Kidney epithelial cell (primary cell): Measurements from ENCODE around the gene CCDC88C. TPM values are rescaled to one million over a fixed set of nuclear protein-coding genes. Genes with fewer than 3 reads are reported as not detected.

Experiments
- DNase-seq: peaks from one replicate; pipeline ENCODE4 v3.0.0-alpha.2; 2010; ENCODE audit warnings: low read depth
- H3K27me3 ChIP-seq: 2 replicates; pipeline ENCODE4 v1.6.0; 2011; ENCODE audit warnings: low read length; ENCODE audit not compliant: control insufficient read depth, insufficient read depth
- H3K36me3 ChIP-seq: 2 replicates; pipeline ENCODE4 v1.5.1; 2011; ENCODE audit warnings: low read length; ENCODE audit not compliant: control insufficient read depth, insufficient read depth
- H3K4me3 ChIP-seq: 2 replicates; pipeline ENCODE4 v1.5.1; 2011; ENCODE audit warnings: low read depth, mild to moderate bottlenecking, control low read depth, low read length
- CTCF ChIP-seq: IDR thresholded peaks from 2 replicates; pipeline ENCODE4 v1.5.1; 2011; ENCODE audit warnings: mild to moderate bottlenecking, moderate library complexity, low read length, control low read depth, inconsistent platforms; ENCODE audit not compliant: insufficient read depth, poor library complexity, severe bottlenecking
- total RNA-seq: library from RNA; depleted of rRNA; stranded (reverse); fragments of >200 nt; gene quantifications from 2 replicates; pipeline ENCODE4 v1.2.3, GENCODE V29; 2015

The CCDC88C gene
- total RNA-seq, 1 donor from 2014 or later, result 22.4 TPM

GRCh38 chr14:91377700-91378652 is 39.6 kb downstream of the CCDC88C start:
- Histone ChIP-seq H3K4me3 (no peak overlapping the region), H3K36me3 (no peaks in the 10 kb centered on the region), H3K27me3 (no peaks in the 10 kb centered on the region)
- no peak for TF ChIP-seq CTCF
- no peak for DNase-seq

- Histone ChIP-seq H3K4me3 (no peak overlapping the region), H3K36me3 (no peaks in the 10 kb centered on the region), H3K27me3 (no peaks in the 10 kb centered on the region)
- no peak for DNase-seq
- no peak for TF ChIP-seq CTCF
These were observed 40.8 kb downstream of the CCDC88C start for GRCh38 chr14:91376547-91377477.

- TF ChIP-seq CTCF, result no peak
- no peak for DNase-seq
- no peaks in the 10 kb centered on the region for H3K27me3 ChIP-seq
- H3K4me3 ChIP-seq, result no peak overlapping the region
- H3K36me3 ChIP-seq, result no peaks in the 10 kb centered on the region
These were observed 41.7 kb downstream of the CCDC88C start for GRCh38 chr14:91375720-91376452.

GRCh38 chr14:91374879-91375702 is 42.5 kb downstream of the CCDC88C start:
- Histone ChIP-seq H3K36me3 (no peaks in the 10 kb centered on the region), H3K27me3 (no peaks in the 10 kb centered on the region), H3K4me3 (no peak overlapping the region)
- DNase-seq, result no peak
- TF ChIP-seq CTCF, result no peak

GRCh38 chr14:91374287-91374878 is 43.2 kb downstream of the CCDC88C start:
- Histone ChIP-seq H3K36me3 (no peaks in the 10 kb centered on the region), H3K27me3 (no peaks in the 10 kb centered on the region), H3K4me3 (no peak overlapping the region)

More at GRCh38 chr14:91374287-91374878, 43.2 kb downstream of the CCDC88C start:
- TF ChIP-seq CTCF, result no peak
- DNase-seq, result no peak
